ENCODE results near the gene RAB8B. TPM values are rescaled to one million over a fixed set of nuclear protein-coding genes. Genes with fewer than 3 reads are reported as not detected.

RAB8B gene
- total RNA-seq, 3 donors from 2014 or later, result 7.4 to 26.4 (median 18.3) TPM

DNA sequence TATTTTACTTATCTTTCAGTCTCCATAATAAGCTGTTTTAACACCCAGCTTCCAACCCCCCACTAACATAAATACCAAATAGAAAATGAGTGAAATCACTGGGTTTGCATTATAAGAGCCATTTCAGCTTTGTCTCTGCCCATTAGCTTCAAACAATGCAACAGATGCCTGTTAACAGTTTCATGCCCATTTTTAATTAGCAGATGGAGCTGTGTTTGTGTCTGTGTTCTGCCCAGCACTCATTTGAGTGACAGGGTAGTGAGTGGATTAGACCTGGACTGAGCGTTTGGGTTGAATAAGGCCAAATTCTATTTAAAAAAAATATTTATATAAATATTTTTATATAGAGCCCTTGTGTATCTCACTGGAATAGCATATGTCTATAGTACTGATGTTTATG, 7.4 kb downstream of the RAB8B start:
- TF ChIP-seq, protein P1, sequence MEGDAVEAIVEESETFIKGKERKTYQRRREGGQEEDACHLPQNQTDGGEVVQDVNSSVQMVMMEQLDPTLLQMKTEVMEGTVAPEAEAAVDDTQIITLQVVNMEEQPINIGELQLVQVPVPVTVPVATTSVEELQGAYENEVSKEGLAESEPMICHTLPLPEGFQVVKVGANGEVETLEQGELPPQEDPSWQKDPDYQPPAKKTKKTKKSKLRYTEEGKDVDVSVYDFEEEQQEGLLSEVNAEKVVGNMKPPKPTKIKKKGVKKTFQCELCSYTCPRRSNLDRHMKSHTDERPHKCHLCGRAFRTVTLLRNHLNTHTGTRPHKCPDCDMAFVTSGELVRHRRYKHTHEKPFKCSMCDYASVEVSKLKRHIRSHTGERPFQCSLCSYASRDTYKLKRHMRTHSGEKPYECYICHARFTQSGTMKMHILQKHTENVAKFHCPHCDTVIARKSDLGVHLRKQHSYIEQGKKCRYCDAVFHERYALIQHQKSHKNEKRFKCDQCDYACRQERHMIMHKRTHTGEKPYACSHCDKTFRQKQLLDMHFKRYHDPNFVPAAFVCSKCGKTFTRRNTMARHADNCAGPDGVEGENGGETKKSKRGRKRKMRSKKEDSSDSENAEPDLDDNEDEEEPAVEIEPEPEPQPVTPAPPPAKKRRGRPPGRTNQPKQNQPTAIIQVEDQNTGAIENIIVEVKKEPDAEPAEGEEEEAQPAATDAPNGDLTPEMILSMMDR (IDR thresholded peaks at IDR 0.05), result no peak
- Histone ChIP-seq H3K9me3 (no peaks in the 10 kb centered on the region), H3K4me1 (ENCODE audit: low read depth) (peaks cover 13% of the 10 kb centered on the region), H3K36me3 (ENCODE audit: low read depth) (no peaks in the 10 kb centered on the region), H3K4me3 (no peak overlapping the region)
- no peak for ATAC-seq
- intact Hi-C loops (cut with DNase I, micrococcal nuclease), result no loop called here
- DNase-seq, result no peak

DNA sequence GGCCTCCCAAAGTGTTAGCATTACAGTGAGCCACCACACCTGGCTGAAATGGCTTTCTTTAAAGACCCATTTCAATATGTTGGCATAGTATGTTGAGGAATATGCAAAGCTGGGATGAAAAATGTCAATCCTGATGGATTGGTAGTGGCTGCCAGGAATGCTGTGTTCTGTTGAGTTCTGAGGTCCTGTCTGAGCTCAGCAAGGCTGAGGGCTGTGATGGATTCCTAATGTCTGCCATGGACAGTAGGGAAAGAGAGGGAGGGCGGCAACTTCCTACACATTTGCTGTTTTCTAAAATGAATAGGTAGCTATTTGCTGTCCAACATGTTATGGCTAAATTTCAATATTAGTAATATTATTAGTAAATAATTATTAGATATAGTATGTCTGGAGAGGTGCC, 8.2 kb downstream of the RAB8B start:
- ATAC-seq (no peak), DNase-seq (no peak)
- H3K36me3 ChIP-seq (ENCODE audit: low read depth), result no peaks in the 10 kb centered on the region
- intact Hi-C loops (cut with DNase I, micrococcal nuclease), result no loop called here
- TF ChIP-seq, protein P1 (IDR thresholded peaks at IDR 0.05), result no peak
- H3K4me3 ChIP-seq, result no peak overlapping the region
- no peaks in the 10 kb centered on the region for H3K9me3 ChIP-seq
- peaks cover 15% of the 10 kb centered on the region for H3K4me1 ChIP-seq (ENCODE audit: low read depth)

DNA sequence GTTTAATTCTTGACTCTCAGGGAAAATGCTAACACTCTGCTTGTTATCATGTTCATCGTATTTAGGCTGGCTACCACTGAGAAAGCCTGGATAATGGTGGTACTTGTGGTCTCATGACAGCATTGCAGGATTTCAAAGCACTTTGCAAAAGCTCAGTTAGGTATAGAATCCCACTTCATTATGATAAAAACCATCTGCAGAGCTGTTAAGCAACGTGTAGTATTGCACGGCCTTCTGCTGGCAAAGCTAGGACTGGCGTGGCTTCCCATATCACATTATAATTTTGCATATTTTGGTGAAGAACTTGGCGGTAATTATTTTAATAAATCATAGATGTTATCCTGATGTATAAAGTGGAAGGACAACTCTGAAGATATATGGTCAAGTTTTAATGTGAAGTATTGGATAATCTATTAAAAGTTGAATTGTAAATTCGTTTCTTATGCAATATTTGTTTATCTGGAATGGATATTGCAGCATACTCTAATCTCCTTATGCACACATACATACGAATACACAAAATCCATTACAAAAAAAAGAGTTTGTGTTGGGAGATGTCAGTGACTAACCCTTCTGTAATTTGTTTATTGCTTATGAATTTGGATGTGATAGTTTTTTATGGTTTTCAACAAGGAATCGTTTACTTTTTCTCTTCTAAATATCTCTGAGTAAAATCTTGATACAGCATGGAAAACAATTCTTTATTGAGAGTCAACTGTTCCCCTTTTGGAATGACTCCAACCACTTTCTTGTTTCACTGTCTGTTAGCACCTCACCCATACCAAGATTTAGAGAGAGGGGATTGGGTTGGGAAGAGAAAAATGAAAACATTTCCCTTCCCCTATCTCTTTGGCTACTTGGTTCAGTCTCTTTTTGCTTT, 9.2 kb downstream of the RAB8B start:
- Histone ChIP-seq H3K4me3 (no peak overlapping the region), H3K9me3 (no peaks in the 10 kb centered on the region), H3K4me1 (ENCODE audit: low read depth) (peaks cover 12% of the 10 kb centered on the region), H3K36me3 (ENCODE audit: low read depth) (no peaks in the 10 kb centered on the region)
- ATAC-seq, result no peak
- intact Hi-C loops (cut with DNase I, micrococcal nuclease), result no loop called here
- TF ChIP-seq, protein P1 (IDR thresholded peaks at IDR 0.05), result no peak
- DNase-seq, result no peak

DNA sequence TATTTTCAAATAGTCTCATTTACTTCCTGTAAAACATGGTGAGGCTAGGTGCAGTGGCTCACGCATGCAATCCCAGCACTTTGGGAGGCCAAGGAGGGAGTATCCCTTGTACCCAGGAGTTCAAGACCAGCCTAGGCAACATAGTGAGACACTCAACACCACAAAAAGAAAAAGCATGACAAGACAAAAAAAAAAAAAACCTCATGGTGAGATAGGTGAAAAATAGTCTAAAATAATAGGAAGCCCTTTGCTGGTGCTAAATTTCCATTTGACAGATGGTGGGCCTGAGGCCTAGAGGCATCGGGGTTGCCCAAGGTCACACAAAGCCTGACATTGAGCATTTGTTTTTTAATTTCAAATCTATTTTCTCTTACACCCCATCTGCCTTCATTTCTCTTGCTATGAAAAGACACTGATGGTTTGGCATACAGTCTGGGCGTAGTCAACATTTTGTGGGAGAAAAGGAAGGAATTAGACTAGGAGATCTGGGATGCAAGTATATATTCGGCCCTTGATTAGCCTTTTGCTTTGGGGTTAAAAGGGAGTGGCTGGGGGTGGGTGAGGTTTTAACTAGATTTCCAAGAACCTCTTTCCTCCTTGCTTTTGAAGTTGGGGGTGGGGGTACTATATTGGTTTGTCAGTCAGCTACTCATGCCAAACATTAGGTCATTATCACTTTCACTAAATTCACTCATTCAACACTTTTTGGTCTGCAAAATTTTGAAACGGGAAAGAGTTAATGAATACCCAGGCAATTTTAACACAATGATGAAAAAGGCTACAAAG, 11.3 kb downstream of the RAB8B start:
- DNase-seq (no peak), ATAC-seq (no peak)
- TF ChIP-seq, protein P1 (IDR thresholded peaks at IDR 0.05), result no peak
- Histone ChIP-seq H3K4me3 (no peak overlapping the region), H3K4me1 (ENCODE audit: low read depth) (peaks cover 9% of the 10 kb centered on the region), H3K36me3 (ENCODE audit: low read depth) (no peaks in the 10 kb centered on the region), H3K9me3 (no peaks in the 10 kb centered on the region)
- intact Hi-C loops (cut with DNase I, micrococcal nuclease), result no loop called here

DNA sequence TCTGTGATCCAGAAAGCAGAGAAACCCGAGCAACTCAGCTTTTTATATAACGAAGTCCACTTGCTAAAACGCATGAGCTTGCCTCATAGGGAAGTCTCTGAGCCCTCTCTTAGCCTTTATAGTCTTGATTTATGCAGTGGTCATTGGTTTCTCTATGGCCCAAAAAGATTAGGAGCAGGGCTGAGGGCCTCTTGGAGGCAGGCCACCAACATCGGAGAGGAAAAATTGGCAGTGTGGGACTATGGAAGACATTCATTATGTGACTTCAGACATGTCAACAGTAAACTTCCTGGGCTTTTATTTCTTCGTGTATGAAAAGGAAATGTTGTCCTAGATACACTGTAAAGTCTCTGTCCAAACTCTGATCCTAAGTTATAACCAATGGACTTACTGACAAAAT, 13.5 kb downstream of the RAB8B start:
- H3K4me3 ChIP-seq, result no peak overlapping the region
- ATAC-seq, result no peak
- peaks cover 4% of the 10 kb centered on the region for H3K4me1 ChIP-seq (ENCODE audit: low read depth)
- DNase-seq, result no peak
- H3K9me3 ChIP-seq, result no peaks in the 10 kb centered on the region
- TF ChIP-seq, protein P1 (IDR thresholded peaks at IDR 0.05), result no peak
- intact Hi-C loops (cut with DNase I, micrococcal nuclease), result no loop called here
- no peaks in the 10 kb centered on the region for H3K36me3 ChIP-seq (ENCODE audit: low read depth)

All from mucosa of descending colon (tissue), 3 donors.